HUDEP-2 (cell line): Measurements from ENCODE around the gene AK5.
A peak's percentile ranks its signal among the peaks of the same experiment; 100 is the strongest.
"Not testable (repeated sequence)": the region's sequence is repeated elsewhere in the genome, so short reads cannot be mapped to it uniquely, and the experiment has no call there.

ENCODE experiments used
- DNase-seq, 76 experiments: peaks; one replicate each; lab custom pipeline; 2025; ENCODE audit not compliant: unreplicated experiment in 76 of 76; lab: John Stamatoyannopoulos, UW

The AK5 gene

DNA sequence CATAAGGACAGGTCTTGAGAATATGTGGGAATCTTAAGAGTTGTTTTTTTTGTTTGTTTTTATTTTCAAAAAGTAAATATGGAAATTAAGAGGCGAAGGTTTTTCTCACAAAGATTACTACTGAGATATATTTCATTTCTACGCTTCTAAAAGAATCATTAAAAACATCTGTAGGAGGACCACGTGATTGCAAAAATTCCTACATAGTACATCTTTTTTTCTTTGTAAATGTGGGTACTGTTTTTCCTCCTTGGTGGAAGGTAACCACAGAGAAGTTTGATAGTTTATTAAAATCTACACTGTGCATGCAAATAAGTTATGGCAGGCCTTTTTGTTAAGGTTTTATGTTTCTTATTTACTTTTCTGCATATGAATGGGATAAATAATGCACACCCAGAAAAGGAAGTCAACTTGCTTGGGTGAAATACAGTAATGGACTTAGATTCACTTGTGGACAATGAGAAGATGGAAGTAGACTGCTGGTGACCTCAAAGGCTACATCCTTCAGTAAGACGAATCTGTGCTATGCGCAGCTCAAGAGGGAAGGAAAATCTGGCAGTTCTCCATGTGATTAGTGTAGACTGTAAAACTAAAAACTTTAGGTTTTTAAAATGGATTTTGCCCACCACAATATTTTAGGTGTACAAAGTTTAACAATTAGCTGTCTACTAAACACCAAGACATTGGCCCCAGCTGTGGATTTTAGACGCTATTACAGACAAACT lies 2.0 kb downstream of the AK5 start:
- no peak for DNase-seq

DNA sequence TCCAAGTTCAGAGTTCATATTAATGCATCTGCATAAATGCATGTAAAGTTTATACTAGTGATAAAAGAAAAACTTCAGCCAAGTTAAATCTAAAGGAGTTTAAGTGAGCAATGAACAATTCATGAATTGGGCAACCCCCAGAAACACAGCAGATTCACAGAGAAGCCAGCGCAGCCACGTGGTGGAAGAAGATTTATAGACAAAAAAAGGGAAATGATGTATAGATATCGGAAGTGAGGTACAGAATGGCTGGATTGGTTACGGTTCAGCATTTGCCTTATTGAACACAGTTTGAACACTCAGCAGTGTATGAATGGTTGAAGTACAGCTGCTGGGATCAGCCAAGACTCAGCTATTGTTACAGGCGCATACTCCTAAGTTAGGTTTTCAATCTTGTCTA lies 5.7 kb downstream of the AK5 start:
- no peak for DNase-seq

DNA sequence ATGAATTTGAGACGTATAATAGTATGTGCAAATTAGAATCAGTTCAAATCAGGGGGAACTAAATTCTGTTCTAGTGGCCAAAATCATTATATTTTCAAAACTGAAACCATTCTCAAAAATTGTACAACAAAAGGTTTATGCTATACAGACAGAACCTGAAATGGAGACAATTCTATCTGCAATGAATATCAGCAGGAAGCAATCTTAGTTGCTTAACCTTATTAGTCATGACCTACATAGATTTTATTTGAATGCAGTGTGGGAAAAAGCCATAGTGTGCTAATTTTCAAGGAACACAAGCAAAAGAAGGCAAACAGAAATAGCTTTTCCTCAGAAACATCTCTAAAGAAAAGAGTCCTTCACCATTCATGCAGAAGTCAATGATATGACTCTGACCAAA lies 6.5 kb downstream of the AK5 start:
- no peak for DNase-seq

DNA sequence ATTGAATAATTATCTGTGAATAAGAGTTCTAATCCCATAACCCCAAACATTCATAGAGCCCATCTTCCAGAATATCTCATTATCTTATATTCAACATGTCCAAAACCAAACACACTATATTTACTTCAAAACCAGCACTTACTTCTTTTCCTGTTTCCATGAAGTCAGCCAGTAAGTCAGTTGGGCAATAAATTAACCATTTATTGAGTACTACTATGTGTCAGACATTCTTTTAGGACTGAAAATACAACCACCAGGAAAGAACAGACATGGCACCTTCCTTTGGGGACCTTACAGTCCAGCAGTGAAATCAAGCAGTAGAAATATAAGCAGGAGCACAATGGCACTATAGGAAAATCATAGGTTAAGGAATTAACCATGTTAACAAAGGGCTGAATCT lies 8.8 kb downstream of the AK5 start:
- no peak for DNase-seq

DNA sequence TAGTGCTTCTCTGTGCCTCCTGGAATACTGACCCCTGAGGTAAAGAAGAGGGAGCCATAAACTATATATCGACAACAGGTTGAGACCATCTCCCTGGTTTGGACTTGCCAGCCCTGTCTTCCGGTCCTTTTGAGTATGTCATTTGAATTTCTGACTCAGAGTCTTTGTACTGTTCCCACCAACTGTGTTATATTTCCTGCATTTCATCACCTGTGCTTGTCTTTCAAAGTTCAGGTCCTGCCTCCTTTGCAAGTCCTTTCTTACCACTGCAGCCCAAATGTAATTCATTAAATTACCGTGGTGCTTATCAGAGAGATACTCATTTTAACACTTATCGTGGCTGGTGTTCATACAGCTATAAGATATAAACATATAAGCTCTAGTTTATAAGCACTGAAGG lies 10.7 kb downstream of the AK5 start:
- no peak for DNase-seq

DNA sequence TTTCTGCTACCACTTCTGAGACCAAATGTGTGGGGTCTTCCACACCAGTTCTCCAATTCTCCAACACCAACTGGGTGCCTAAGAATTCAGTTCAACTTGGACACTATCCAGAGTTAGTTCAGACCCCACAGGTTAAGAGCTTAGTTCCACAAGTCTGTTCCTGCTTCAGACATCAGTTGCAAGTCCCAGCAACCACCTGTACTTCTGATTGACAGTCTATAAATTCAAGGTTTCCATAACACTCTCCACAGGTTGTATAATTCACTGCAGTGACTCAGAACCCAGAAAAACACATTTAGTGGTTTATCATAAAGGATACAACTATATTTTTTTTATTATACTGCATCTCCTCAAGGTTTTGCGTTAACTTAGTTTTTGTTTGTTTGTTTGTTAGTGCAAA lies 18.7 kb downstream of the AK5 start:
- no peak for DNase-seq

DNA sequence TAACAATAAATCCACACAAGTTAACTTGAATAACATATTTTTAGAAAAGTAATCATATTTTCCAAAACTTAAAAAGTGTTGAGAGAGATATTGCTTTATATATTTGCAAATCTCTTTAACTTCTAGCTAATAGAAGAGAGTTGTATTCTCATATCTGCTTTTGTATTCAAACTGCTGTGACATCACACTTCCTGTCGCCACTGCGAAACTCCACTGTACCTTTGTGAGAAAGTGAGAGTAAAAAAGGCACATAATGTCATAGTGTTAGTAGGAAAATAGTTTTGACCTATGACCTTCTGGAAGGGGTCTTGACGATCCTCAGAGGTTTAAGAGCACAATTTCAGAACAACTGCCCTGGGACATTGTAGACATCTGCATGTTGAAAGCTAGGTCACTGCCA lies 21.6 kb downstream of the AK5 start:
- no peak for DNase-seq

DNA sequence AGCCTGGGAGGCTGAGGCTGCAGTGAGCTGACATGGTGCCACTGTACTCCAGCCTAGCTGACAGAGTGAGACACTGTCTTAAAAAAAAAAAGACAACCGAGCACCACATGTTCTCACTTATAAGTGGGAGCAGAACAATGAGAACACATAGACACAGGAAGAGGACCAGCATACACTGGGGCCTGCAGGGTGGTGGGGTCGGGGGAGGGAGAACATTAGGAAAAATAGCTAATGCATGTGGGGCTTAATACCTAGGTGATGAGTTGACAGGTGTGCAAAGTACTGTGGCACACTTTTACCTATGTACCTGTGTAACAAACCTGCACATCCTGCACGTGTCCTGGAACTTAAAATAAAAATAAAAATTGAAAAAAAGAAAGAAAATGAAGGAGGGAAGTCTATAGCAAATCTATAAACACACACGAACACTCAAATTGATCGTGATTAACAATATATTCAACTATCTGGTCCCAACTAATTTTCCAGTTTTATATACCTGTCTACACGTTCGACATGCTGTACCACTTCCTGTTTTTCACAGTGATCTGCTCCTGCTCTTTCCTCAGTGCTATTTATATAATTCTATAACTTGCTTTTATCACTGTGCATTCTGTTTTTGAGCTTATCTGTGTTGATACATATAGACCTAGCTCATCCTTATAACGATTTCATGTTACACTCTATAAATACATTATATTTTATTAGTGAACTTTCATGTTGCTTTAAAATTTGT lies 27.2 kb downstream of the AK5 start:
- no peak for DNase-seq

DNA sequence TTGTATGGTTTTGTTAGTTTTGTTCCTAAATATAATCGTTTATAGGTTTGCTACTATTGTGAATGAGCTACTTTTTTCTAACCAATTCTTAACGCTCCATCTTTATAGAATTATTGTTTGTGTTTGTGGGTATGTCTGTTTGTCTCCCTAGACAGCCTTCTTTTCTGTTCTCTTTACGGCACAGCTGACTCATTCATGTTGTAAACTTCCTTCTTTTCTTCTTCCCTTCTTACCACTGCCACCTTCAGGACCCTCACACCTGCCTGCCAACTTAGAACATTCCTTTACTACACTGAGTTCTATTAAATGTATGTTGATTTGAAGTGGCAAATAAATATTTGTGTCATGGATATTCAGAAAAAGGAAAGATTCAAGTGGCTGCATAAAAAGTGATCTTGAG lies 29.1 kb downstream of the AK5 start:
- no peak for DNase-seq

DNA sequence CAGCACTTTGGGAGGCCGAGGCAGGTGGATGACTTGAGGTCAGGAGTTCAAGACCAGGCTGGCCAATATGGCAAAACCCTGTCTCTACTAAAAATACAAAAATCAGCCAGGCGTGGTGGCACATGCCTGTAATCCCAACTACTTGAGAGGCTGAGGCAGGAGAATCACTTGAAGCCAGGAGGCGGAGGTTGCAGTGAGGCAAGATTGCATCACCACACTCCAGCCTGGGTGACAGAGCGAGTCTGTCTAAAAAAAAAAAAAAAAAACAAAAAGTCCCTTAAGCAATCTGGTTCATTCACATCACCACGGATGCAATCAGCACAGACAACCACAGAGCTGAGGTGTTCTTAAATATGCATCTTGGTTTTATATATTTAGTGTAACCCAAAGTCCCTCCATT lies 30.5 kb downstream of the AK5 start:
- DNase-seq, result not testable (repeated sequence)

DNA sequence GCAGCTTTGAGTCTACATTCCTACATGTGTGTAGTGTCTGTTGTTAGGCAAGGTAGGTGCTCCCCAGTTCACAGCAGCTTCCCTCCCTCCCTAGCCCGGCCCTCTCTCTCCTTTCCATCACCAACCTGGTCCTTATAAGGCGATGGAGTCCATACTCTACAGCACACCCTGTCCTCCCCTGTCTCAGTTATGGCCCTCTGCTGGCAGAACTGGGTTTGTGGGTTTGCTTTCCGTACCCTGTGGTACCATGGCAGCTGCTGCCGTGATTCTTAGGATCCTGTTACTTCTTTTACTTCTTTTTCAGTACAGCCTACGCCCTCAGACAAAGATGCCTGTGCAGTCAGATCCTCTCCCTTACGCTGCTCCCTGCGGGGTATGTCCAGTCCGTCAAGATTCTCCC lies 31.7 kb downstream of the AK5 start:
- peak in 13 of 76 experiments; percentile 1 to 22 (median 8) for DNase-seq

DNA sequence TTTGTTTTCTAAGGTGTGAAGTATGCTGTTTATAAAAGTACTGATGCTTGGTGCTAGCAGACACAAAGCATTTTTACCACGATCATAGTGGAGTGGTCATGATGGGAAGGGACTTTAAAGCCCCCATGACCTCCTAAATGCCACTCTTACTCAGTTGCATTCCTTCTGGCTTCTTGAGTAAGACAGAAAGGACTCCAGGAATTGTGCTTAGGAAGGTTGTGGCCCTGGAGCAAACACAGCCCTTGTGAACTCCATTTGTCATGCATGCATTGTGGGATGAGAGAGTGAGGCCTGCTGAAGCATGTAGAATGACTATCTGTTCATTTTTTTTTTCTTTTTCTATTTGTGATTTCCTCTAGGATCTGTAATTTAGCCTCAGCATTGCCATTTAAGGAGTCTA lies 34.2 kb downstream of the AK5 start:
- DNase-seq, result no peak

DNA sequence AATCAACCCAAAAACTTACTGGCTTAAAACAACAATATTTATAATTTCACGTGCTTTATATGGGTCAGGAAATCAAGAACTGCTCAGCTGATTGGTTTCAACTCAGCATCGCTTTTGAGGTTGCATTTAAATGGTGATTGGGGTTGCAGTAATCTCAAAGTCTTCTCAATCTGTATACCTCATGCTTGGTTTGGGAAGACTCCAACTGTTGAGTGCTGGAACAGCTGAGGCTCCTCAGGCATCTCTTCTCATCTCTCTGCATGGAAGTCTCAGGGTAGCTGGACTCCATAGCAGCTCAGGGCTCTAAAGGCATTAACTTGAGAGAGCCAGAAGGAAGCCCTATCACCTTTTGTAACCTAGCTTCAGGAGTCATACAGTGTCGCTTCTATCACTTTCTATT lies 35.1 kb downstream of the AK5 start:
- no peak for DNase-seq

DNA sequence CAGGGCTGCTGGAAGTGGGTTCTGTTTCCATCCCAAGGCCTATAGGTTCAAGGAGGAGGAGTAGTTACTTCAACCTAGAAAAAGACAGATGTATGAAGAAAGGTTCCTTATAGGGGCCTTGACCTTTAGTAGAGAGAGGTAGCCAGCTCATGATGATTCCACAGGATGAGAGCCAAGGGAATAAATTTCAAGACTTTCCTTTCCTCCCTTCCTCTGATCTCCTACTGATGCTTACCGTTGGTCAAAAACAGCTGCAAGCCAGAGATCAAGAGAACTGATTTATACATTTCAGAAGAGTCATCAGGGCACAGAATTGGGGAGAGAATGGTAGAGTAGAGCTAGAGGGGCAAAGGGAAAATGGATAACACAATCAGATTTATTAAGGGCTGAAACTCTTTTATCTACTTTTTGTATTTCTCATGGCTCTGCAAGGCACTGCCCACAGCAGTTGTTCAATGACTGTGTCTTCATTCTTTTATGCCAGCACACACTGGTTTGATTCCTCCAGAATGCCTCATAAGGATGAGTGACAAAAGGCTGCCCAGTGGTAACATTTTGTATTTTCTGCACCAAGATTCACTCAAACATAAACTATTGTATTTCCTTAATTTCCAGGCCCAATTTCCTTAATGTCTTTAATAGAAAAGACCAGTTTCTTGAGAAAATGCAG lies 37.4 kb downstream of the AK5 start:
- DNase-seq, result no peak

DNA sequence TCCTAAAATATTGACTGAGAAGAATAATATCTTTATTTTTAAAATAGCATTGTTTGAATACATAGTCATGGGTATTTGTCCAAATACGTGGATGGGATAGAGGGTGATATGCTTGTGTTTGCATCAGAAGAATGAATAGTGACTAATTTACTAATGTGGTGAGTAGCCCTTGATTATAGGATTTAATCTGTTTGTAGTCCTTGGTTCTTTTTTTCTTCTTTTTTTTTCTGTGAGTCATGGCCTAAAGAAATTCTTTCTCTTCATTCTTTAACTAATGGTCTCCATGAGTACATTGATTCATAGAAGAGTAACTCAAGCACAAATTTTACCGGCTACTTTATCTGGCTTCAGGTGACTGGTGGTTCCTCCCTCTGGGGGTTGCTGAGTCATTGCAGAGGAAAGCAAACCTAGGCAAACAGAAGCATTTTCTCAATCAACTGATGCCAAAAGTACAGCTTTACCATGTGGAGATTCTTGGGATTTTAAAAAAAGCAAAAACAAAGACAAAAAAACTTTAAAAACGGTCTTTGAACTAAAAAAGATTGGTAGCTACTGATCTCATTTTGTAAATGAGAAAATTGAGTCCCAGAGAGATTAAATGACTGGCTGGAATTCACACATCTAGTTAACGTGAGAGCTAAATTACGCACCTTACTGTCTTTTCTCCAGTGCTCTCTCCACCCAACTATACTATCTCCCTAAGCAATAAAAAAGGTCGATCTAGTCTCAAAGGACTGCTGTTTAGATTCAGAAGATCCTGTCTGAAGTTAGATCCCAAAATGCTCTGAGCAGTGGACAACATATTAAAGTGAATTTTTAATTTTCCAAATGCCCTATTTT lies 40.5 kb downstream of the AK5 start:
- DNase-seq, result no peak

DNA sequence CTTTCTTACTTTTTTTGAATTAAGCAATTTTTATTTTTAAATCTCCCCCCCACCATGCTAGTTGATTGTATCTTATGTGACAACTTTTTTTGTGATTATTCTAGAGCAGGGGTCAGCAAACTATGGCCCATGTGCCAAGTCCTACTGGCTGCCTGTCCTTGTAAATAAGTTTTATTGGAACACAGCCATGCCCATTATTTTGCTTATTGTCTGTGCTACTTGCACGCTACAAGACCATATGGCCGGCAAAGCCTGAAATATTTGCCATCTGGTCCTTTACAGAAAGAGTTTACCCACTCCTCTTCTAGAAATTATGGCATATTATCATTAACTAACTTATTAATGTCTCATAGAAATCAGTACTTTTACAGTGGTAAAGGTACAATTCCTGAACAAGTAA lies 51.7 kb downstream of the AK5 start:
- DNase-seq, result no peak

DNA sequence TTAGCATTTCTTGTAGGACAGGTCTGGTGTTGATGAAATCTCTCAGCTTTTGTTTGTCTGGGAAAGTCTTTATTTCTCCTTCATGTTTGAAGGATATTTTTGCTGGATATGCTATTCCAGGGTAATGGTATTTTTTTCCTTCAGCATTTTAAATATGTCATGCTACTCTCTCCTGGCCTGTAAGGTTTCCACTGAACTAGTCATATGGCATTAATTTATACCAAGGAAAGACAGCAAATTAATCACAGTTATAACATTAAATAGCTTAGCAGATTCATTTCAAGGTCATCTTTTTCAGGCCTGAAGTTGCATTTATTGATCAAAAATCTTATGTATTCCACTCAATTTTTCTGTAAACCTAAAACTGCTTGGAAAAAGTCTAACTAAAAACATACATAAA lies 54.9 kb downstream of the AK5 start:
- no peak for DNase-seq

DNA sequence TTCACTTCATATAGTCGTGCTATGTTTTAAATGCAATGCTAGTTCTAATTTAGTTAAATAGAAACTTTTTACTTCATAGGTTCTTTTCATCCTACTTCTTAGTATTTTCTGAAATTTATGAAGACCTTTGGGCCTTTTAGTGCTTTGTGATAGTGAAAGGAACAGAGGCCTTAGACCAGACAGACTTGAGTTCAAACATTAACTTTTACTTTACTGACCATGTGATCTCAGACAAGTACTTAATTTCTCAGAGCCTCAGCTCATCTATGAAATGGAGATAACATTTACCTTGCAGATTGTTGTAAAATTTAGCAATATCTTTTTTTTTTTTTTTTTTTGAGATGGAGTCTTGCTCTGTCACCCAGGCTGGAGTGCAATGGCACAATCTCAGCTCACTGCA lies 57.5 kb downstream of the AK5 start:
- DNase-seq, result no peak

DNA sequence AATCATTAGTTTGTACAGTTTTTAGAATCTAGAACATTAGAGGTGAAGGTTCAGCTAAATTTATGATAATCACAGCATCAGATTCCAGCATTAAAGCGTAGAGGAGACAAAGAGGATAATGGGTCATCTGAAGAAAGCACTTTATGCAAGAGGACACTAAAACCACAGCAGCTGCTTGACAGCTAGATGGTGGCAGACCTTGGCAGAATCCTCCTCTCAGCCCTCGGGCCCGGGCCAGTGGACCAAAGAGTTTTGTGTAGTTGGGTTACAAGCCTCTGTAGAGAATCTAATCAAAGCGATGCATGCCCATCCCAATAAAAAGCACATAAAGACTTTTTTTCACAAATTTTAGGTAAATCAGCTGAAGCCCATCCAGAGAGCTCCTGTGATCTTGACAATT lies 59.4 kb downstream of the AK5 start:
- no peak for DNase-seq

DNA sequence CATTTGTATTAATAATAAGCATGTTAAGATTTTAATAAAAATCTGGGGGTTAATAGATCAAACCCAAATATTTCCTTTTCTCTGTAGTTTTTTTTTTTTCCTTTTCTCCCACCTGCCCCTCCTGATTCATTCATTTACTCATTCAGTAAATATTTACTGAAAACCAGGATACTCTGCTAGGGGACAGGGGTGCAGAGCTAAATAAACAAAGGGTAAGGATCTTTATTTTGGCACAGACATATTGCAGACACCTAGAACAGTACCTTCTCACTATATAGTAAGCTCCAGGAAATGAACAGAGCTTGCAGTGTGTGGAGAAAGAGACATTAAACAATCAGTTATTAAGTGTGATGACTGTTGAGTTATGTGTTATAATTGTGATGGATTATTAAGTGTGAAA lies 60.9 kb downstream of the AK5 start:
- DNase-seq, result no peak

DNA sequence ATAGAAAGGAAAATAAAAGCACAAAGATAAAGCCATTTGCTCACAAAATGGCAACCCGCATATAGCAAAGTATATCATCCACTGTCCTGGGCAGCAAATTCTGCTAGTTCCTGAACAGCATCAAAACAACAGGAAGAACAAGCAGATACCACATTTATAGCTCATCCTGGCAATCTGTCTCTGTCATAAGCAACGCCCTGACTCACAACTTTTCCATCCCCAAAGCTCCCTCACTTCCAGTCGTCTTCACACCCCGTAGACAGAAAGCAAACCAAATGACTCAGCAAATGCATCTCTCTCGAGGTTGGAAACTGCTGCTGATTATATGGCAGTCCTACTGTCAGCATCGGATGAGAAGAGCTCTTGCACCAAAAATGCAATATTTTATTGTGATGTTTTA lies 65.8 kb downstream of the AK5 start:
- DNase-seq, result no peak
